ENCODE data around the gene HIVEP3. TPM values are rescaled to one million over a fixed set of nuclear protein-coding genes. Genes with fewer than 3 reads are reported as not detected.

HIVEP3 gene
- total and polyA plus RNA-seq, 3 experiments from 2014 or later = 15.1 to 24.0 (median 23.0) TPM

DNA sequence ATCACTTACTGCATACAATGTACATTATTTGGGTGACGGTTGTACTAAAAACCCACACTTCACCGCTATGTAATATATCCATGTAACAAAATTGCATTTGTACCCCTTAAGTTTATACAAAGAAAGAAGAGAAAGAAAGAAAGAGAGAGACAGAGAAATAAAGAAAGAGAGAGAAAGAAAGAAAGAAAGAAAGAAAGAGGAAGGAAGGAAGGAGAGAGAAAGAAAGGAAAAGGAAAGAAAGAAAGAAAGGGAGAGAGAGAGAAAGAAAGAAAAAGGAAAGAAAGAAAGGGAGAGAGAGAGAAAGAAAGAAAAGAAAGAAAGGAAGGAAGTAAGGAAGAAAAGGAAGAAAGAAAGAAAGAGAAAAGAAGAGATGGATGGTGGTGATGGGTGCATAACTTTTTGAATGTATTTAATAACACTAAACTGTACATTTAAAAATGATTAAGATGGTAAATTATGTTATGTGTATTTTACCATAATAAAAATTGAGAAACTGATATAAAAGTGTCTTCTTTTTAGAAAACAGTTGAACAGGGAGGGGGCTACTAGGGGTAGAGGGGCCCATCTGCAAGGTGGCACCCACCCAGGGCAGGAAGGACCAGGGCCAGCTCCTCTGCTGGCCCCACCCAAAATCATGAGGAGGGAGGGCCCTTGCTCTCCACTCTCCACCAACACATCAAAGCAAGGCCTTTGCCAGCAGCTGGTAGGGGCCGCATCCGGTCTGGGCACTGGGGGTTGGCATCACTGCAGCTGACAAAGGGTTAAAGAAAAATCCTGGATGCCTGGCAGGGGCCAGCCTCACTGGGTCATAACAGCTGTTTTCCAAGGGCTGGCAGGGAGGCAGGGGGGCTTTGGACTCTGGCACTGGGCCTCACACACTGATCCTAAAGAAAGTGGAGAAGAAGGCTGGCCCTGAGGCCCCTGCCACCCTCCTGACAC lies 280.4 kb downstream of the HIVEP3 start:
- Mint-ChIP-seq H3K27me3 (no peaks in the 10 kb centered on the region), H3K4me3 (peak overlapping the region in 4 of 7 donors; percentile 37 to 59 (median 44)), H3K4me1 (peaks cover 0 to 44% (median 11%) of the 10 kb centered on the region in 3 donors), H3K9me3 (no peaks in the 10 kb centered on the region), H3K36me3 (no peaks in the 10 kb centered on the region), H3K27ac (peak overlapping the region in 4 of 8 donors; percentile 0 to 45 (median 28))
- DNase-seq = no peak
- Histone ChIP-seq H3K4me3 (ENCODE audit: low read length) (no peak overlapping the region), H3K27ac (ENCODE audit: low read depth, low read length) (no peak overlapping the region), H3K9me3 (ENCODE audit: low read length) (no peaks in the 10 kb centered on the region), H3K4me1 (ENCODE audit: insufficient read depth, low read length) (peaks cover 15% of the 10 kb centered on the region), H3K27me3 (ENCODE audit: insufficient read depth, low read length, poor library complexity, severe bottlenecking) (no peaks in the 10 kb centered on the region), H3K36me3 (ENCODE audit: insufficient read depth, low read length) (no peaks in the 10 kb centered on the region)
- CTCF ChIA-PET = interaction anchor here (1.0 to 1.2 kb wide), 2 partner anchors 51 to 535 kb away, joined by 3 read pairs; no protein-coding TSS in a partner anchor
- POLR2A ChIA-PET = no interaction called here

- no peaks in the 10 kb centered on the region for H3K36me3 Mint-ChIP-seq
- no peaks in the 10 kb centered on the region for H3K27me3 Mint-ChIP-seq
- H3K36me3 ChIP-seq (ENCODE audit: insufficient read depth, low read length) = no peaks in the 10 kb centered on the region
- H3K4me1 ChIP-seq (ENCODE audit: insufficient read depth, low read length) = peaks cover 15% of the 10 kb centered on the region
- DNase-seq = no peak
- no peak overlapping the region for H3K4me3 Mint-ChIP-seq
- H3K9me3 Mint-ChIP-seq = no peaks in the 10 kb centered on the region
- H3K27ac Mint-ChIP-seq = peak overlapping the region in 4 of 8 donors; percentile 17 to 65 (median 32)
- no peaks in the 10 kb centered on the region for H3K27me3 ChIP-seq (ENCODE audit: insufficient read depth, low read length, poor library complexity, severe bottlenecking)
- no peak overlapping the region for H3K4me3 ChIP-seq (ENCODE audit: low read length)
- peaks cover 0 to 44% (median 11%) of the 10 kb centered on the region in 3 donors for H3K4me1 Mint-ChIP-seq
- CTCF ChIA-PET = interaction anchor here (1.2 kb wide), 1 partner anchor 536 kb away, joined by 3 read pairs; no protein-coding TSS in a partner anchor
- no peak overlapping the region for H3K27ac ChIP-seq (ENCODE audit: low read depth, low read length)
- POLR2A ChIA-PET = no interaction called here
- no peaks in the 10 kb centered on the region for H3K9me3 ChIP-seq (ENCODE audit: low read length)
These were observed 281.4 kb downstream of the HIVEP3 start for GRCh38 chr1:41637367-41637766.

DNA sequence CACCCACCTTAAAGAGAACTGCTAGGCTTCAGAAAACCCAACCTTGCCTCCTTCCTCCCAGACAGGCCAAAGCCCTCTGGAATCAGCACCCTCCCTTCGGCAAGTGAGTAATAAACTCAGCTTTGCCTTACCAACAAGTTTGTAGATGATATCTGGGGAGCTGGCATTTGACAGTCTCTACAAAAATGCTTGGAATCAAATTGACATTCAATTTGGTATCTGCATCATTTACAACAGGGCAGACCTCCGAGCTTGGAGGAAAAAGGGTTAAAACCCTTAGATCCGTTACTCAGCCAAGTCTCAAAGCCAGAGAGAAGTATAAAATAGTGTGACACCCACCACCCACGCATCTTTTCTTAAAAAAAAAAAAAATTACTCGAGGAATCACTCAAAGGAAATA lies 285.0 kb downstream of the HIVEP3 start:
- H3K27me3 Mint-ChIP-seq = no peaks in the 10 kb centered on the region
- Histone ChIP-seq H3K27ac (ENCODE audit: low read depth, low read length) (no peak overlapping the region), H3K36me3 (ENCODE audit: insufficient read depth, low read length) (no peaks in the 10 kb centered on the region), H3K27me3 (ENCODE audit: insufficient read depth, low read length, poor library complexity, severe bottlenecking) (no peaks in the 10 kb centered on the region), H3K4me1 (ENCODE audit: insufficient read depth, low read length) (peaks cover 3% of the 10 kb centered on the region), H3K9me3 (ENCODE audit: low read length) (no peaks in the 10 kb centered on the region), H3K4me3 (ENCODE audit: low read length) (no peak overlapping the region)
- H3K36me3 Mint-ChIP-seq = peaks cover 0 to 3% (median 3%) of the 10 kb centered on the region in 3 donors
- CTCF ChIA-PET = no interaction called here
- peaks cover 6 to 28% (median 11%) of the 10 kb centered on the region in 3 donors for H3K4me1 Mint-ChIP-seq
- H3K27ac Mint-ChIP-seq = peak overlapping the region in 1 of 8 donors; percentile 23
- H3K4me3 Mint-ChIP-seq = no peak overlapping the region
- POLR2A ChIA-PET = no interaction called here
- DNase-seq = no peak
- H3K9me3 Mint-ChIP-seq = no peaks in the 10 kb centered on the region

GRCh38 chr1:41632781-41633575 lies 285.7 kb downstream of the HIVEP3 start:
- DNase-seq = no peak
- Histone ChIP-seq H3K4me3 (ENCODE audit: low read length) (no peak overlapping the region), H3K27ac (ENCODE audit: low read depth, low read length) (no peak overlapping the region), H3K4me1 (ENCODE audit: insufficient read depth, low read length) (no peaks in the 10 kb centered on the region), H3K36me3 (ENCODE audit: insufficient read depth, low read length) (no peaks in the 10 kb centered on the region), H3K27me3 (ENCODE audit: insufficient read depth, low read length, poor library complexity, severe bottlenecking) (no peaks in the 10 kb centered on the region), H3K9me3 (ENCODE audit: low read length) (no peaks in the 10 kb centered on the region)
- ChIA-PET CTCF (no interaction called here), POLR2A (no interaction called here)
- Mint-ChIP-seq H3K9me3 (no peaks in the 10 kb centered on the region), H3K27ac (peak overlapping the region in 3 of 8 donors; percentile 20 to 65 (median 32)), H3K36me3 (peaks cover 3 to 8% (median 5%) of the 10 kb centered on the region in 3 donors), H3K27me3 (no peaks in the 10 kb centered on the region), H3K4me1 (peaks cover 7 to 21% (median 11%) of the 10 kb centered on the region in 3 donors), H3K4me3 (no peak overlapping the region)

- ChIA-PET POLR2A (no interaction called here), CTCF (no interaction called here)
- DNase-seq = no peak
- Mint-ChIP-seq H3K27me3 (peaks cover 0 to 2% of the 10 kb centered on the region in 2 donors), H3K36me3 (peaks cover 5 to 10% (median 6%) of the 10 kb centered on the region in 3 donors), H3K27ac (peak overlapping the region in 1 of 8 donors; percentile 30), H3K4me3 (no peak overlapping the region), H3K4me1 (peaks cover 10 to 14% (median 11%) of the 10 kb centered on the region in 3 donors), H3K9me3 (no peaks in the 10 kb centered on the region)
- Histone ChIP-seq H3K4me1 (ENCODE audit: insufficient read depth, low read length) (no peaks in the 10 kb centered on the region), H3K9me3 (ENCODE audit: low read length) (no peaks in the 10 kb centered on the region), H3K36me3 (ENCODE audit: insufficient read depth, low read length) (no peaks in the 10 kb centered on the region), H3K27ac (ENCODE audit: low read depth, low read length) (no peak overlapping the region), H3K27me3 (ENCODE audit: insufficient read depth, low read length, poor library complexity, severe bottlenecking) (no peaks in the 10 kb centered on the region), H3K4me3 (ENCODE audit: low read length) (no peak overlapping the region)
These were observed 286.8 kb downstream of the HIVEP3 start for GRCh38 chr1:41631971-41632370.

DNA sequence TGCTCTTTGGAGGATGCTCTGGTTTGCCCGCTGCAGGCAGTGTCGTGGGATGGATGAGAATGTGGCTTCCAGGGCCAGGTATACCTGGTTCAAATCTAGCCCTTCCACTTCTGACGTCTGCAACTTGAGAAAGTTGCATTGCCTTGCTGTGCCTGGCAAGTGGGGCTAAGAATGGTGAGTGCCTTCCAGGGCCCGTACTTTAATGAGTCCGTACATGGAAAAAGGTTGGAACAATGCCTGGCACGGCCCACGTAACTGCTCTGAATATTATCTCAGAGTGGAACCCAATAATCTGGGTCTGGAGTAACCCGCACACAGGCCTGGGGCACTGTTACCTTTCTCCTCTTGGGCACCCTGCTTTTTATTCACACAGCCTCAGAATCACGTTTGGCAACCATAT lies 287.6 kb downstream of the HIVEP3 start:
- DNase-seq = no peak
- Histone ChIP-seq H3K36me3 (ENCODE audit: insufficient read depth, low read length) (no peaks in the 10 kb centered on the region), H3K9me3 (ENCODE audit: low read length) (no peaks in the 10 kb centered on the region), H3K4me1 (ENCODE audit: insufficient read depth, low read length) (no peaks in the 10 kb centered on the region), H3K27ac (ENCODE audit: low read depth, low read length) (no peak overlapping the region), H3K4me3 (ENCODE audit: low read length) (no peak overlapping the region), H3K27me3 (ENCODE audit: insufficient read depth, low read length, poor library complexity, severe bottlenecking) (no peaks in the 10 kb centered on the region)
- Mint-ChIP-seq H3K4me1 (peaks cover 11 to 15% (median 11%) of the 10 kb centered on the region in 3 donors), H3K9me3 (no peaks in the 10 kb centered on the region), H3K4me3 (no peak overlapping the region), H3K27ac (no peak overlapping the region), H3K27me3 (peaks cover 0 to 2% of the 10 kb centered on the region in 2 donors), H3K36me3 (peaks cover 5 to 11% (median 6%) of the 10 kb centered on the region in 3 donors)
- ChIA-PET POLR2A (no interaction called here), CTCF (no interaction called here)

- ChIA-PET POLR2A (no interaction called here), CTCF (no interaction called here)
- Mint-ChIP-seq H3K4me3 (no peak overlapping the region), H3K36me3 (peaks cover 5 to 14% (median 6%) of the 10 kb centered on the region in 3 donors), H3K4me1 (peaks cover 11 to 19% (median 14%) of the 10 kb centered on the region in 3 donors), H3K27me3 (peaks cover 0 to 2% of the 10 kb centered on the region in 2 donors), H3K9me3 (no peaks in the 10 kb centered on the region), H3K27ac (peak overlapping the region in 1 of 8 donors; percentile 25)
- H3K9me3 ChIP-seq (ENCODE audit: low read length) = no peaks in the 10 kb centered on the region
- no peak overlapping the region for H3K4me3 ChIP-seq (ENCODE audit: low read length)
- no peaks in the 10 kb centered on the region for H3K36me3 ChIP-seq (ENCODE audit: insufficient read depth, low read length)
- H3K27ac ChIP-seq (ENCODE audit: low read depth, low read length) = no peak overlapping the region
- no peaks in the 10 kb centered on the region for H3K27me3 ChIP-seq (ENCODE audit: insufficient read depth, low read length, poor library complexity, severe bottlenecking)
- H3K4me1 ChIP-seq (ENCODE audit: insufficient read depth, low read length) = no peaks in the 10 kb centered on the region
- DNase-seq = no peak
These were observed 289.2 kb downstream of the HIVEP3 start for GRCh38 chr1:41629571-41629970.

DNA sequence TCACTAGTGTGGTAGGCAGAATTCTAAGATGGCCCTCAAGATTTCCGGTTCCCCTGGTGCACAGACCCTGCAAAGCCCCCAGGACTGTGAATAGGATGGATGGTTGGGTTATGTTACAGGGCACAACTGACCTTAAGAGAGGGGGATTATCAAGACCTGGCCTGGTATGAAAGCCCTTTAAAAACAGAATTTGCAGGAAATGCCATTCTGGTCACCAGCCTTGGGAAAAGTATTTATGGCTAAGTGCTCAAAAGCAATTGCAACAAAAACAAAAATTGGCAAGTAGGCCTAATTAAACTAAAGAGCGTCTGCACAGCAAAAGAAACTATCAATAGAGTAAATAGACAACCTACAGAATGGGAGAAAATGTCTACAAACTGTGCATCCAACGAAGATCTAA lies 289.6 kb downstream of the HIVEP3 start:
- Mint-ChIP-seq H3K27ac (no peak overlapping the region), H3K4me3 (no peak overlapping the region), H3K4me1 (peaks cover 11 to 23% (median 17%) of the 10 kb centered on the region in 3 donors), H3K36me3 (peaks cover 5 to 14% (median 6%) of the 10 kb centered on the region in 3 donors), H3K9me3 (no peaks in the 10 kb centered on the region), H3K27me3 (peaks cover 0 to 2% of the 10 kb centered on the region in 2 donors)
- no peak for DNase-seq
- POLR2A ChIA-PET = no interaction called here
- Histone ChIP-seq H3K27me3 (ENCODE audit: insufficient read depth, low read length, poor library complexity, severe bottlenecking) (no peaks in the 10 kb centered on the region), H3K4me3 (ENCODE audit: low read length) (no peak overlapping the region), H3K36me3 (ENCODE audit: insufficient read depth, low read length) (no peaks in the 10 kb centered on the region), H3K9me3 (ENCODE audit: low read length) (no peaks in the 10 kb centered on the region), H3K4me1 (ENCODE audit: insufficient read depth, low read length) (no peaks in the 10 kb centered on the region), H3K27ac (ENCODE audit: low read depth, low read length) (no peak overlapping the region)
- CTCF ChIA-PET = no interaction called here
